22Rv1 (cell line): Measurements from ENCODE around the gene NTNG1.

Source experiments
- ZFX ChIP-seq: fragments of 450-650 bp; IDR thresholded peaks from 2 replicates; pipeline ENCODE4 v1.6.1; 2017; ENCODE audit warnings: antibody characterized with exemption, borderline replicate concordance
- TF ChIP-seq, protein P1 (sequence below): fragments of 450-650 bp; IDR thresholded peaks from 2 replicates; pipeline ENCODE4 v1.5.1; 2017; ENCODE audit warnings: mild to moderate bottlenecking

DNA sequence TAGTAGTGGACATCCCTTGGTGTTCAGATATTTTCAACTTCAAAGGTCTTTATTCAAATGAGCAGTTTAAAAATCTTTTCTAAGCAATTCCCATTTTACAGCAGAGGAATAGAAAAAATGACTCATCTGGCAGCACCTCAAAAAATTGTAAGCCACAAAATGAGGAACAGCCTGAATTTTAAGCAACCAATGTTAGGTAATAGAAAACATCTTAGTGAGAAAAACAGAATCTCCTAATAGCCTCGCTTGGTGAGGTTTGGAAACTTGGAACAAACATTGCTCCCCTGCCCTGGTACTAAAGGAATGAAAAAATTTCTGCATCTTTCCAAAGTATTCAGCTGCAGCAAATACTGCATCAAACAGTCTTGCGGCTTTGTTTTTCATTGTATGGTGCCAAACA, 264.4 kb downstream of the NTNG1 start:
- TF ChIP-seq, protein P1, sequence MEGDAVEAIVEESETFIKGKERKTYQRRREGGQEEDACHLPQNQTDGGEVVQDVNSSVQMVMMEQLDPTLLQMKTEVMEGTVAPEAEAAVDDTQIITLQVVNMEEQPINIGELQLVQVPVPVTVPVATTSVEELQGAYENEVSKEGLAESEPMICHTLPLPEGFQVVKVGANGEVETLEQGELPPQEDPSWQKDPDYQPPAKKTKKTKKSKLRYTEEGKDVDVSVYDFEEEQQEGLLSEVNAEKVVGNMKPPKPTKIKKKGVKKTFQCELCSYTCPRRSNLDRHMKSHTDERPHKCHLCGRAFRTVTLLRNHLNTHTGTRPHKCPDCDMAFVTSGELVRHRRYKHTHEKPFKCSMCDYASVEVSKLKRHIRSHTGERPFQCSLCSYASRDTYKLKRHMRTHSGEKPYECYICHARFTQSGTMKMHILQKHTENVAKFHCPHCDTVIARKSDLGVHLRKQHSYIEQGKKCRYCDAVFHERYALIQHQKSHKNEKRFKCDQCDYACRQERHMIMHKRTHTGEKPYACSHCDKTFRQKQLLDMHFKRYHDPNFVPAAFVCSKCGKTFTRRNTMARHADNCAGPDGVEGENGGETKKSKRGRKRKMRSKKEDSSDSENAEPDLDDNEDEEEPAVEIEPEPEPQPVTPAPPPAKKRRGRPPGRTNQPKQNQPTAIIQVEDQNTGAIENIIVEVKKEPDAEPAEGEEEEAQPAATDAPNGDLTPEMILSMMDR: no peak
- no peak for TF ChIP-seq ZFX
